Adrenal gland (tissue), 12 donors: ENCODE data around the gene CCDC185. TPM values are rescaled to one million over a fixed set of nuclear protein-coding genes. Genes with fewer than 3 reads are reported as not detected.

ENCODE experiments used
- DNase-seq, 7 donors: peaks; one replicate each; pipeline ENCODE4 v3.0.0-alpha.2; 2019 to 2020
- H3K27ac ChIP-seq, 5 donors: fragments of 200-600 bp; sonication (generic) in 4 of 5; 1 replicate in 3 of 5; 2 replicates in 2 of 5; pipeline versions ENCODE4 v1.5.1 to v1.8.0; 2016 to 2020; ENCODE audit warnings: mild to moderate bottlenecking in 1 of 5
- H3K27me3 ChIP-seq: fragments of 200-600 bp; 2 replicates; pipeline ENCODE4 v1.8.0; 2021
- H3K36me3 ChIP-seq, 2 donors: fragments of 200-600 bp; replicated peaks in 1 of 2; 1 replicate in 1 of 2; 2 replicates in 1 of 2; pipeline versions ENCODE4 v1.5.1 to v1.8.0; 2018 to 2022
- H3K4me1 ChIP-seq, 2 donors: fragments of 200-600 bp; replicated peaks in 1 of 2; 1 replicate in 1 of 2; 2 replicates in 1 of 2; pipeline versions ENCODE4 v1.5.1 to v1.8.0; 2018 to 2021
- H3K4me3 ChIP-seq, 4 donors: fragments of 200-600 bp; sonication (generic) in 3 of 4; one replicate each; pipeline ENCODE4 v1.5.1; 2016 to 2018
- H3K9me3 ChIP-seq, 3 donors: fragments of 200-600 bp; sonication (generic) in 1 of 3; replicated peaks in 1 of 3; 1 replicate in 2 of 3; 2 replicates in 1 of 3; pipeline versions ENCODE4 v1.5.1 to v1.8.0; 2016 to 2021
- CTCF ChIP-seq, 6 experiments: fragments of 450-650 bp in 4 of 6; fragments of 200-600 bp in 2 of 6; sonication (generic) in 1 of 6; IDR thresholded peaks; 1 replicate in 5 of 6; 2 replicates in 1 of 6; pipeline versions ENCODE4 v1.5.1 to v1.8.0; 2016 to 2021; ENCODE audit warnings: antibody characterized with exemption in 6 of 6, mild to moderate bottlenecking in 2 of 6, moderate library complexity in 1 of 6
- POLR2A ChIP-seq, 2 donors: fragments of 450-650 bp; IDR thresholded peaks; one replicate each; pipeline ENCODE4 v1.6.1; 2017; ENCODE audit warnings: antibody characterized with exemption in 2 of 2, mild to moderate bottlenecking in 2 of 2, moderate library complexity in 1 of 2
- WGBS, 4 donors: extraction: QIAGEN DNeasy Blood & Tissue Kit in 2 of 4; methylation state at CpG; one replicate each; pipeline versions ENCODE4 v1.1.5 to v1.1.7; 2013 to 2017; 5-methylcytosine and 5-hydroxymethylcytosine counted together
- intact Hi-C, 2 donors: fragments of 100-400 bp; cut with DNase I; formaldehyde crosslinking; loops; one replicate each; pipeline versions ENCODE4 v1.14.1 to v1.15.0; 2022 to 2023
- polyA plus RNA-seq, 3 donors: library from polyadenylated mRNA; stranded (reverse); fragments of 200-250 nt in 2 of 3; fragments of 350-450 nt in 1 of 3; fragmentation: Illumina TruSeq in 1 of 3; extraction: RNeasy Lipid Tissue Mini Kit (QIAGEN cat#74804) in 1 of 3; gene quantifications; one replicate each; pipeline ENCODE4 v1.2.3, GENCODE V29; 2013 to 2014
- total RNA-seq, 9 donors: library from RNA; depleted of rRNA in 4 of 9; stranded (reverse); fragments of >200 nt in 4 of 9; fragments of 120-200 nt in 1 of 9; fragmentation: NEBNext Ultra II Directional in 1 of 9; extraction: Animal tissue kit (Norgen Biotek cat#: 25700) in 1 of 9; gene quantifications; one replicate each; pipeline versions ENCODE4 v1.1.0 to v1.2.4, GENCODE V29; 2013 to 2023
- donor health status: healthy with polysubstance abuse.
- donor health status: Bipolar disorder and iron deficiency.
- donor health status: DM: yes; HTN: yes; CAD: no.
- donor health status: DM: no; HTN: no; CAD: no.
- donor health status: DM: no; HTN: no; CAD: no.
- donor health status: DM: yes; HTN: yes; CAD: no.

CCDC185 gene
- total and polyA plus RNA-seq, 12 donors, result not detected

GRCh38 chr1:223402790-223403142, 9.6 kb downstream of the CCDC185 start:
- DNase-seq, result no peak
- TF ChIP-seq POLR2A (IDR thresholded peaks at IDR 0.05), result no peak
- no peak for TF ChIP-seq CTCF (IDR thresholded peaks at IDR 0.05)
- Histone ChIP-seq H3K4me3 (no peak overlapping the region), H3K27ac (no peak overlapping the region), H3K4me1 (peaks cover 9% of the 10 kb centered on the region in 2 donors), H3K27me3 (no peaks in the 10 kb centered on the region), H3K9me3 (peaks cover 0 to 5% (median 0%) of the 10 kb centered on the region in 3 donors), H3K36me3 (no peaks in the 10 kb centered on the region)
- intact Hi-C loops, result no loop called here
- WGBS, 4 donors, result 49 to 60% (median 58%) methylated on average over 2 of the region's 2 CpGs

DNA sequence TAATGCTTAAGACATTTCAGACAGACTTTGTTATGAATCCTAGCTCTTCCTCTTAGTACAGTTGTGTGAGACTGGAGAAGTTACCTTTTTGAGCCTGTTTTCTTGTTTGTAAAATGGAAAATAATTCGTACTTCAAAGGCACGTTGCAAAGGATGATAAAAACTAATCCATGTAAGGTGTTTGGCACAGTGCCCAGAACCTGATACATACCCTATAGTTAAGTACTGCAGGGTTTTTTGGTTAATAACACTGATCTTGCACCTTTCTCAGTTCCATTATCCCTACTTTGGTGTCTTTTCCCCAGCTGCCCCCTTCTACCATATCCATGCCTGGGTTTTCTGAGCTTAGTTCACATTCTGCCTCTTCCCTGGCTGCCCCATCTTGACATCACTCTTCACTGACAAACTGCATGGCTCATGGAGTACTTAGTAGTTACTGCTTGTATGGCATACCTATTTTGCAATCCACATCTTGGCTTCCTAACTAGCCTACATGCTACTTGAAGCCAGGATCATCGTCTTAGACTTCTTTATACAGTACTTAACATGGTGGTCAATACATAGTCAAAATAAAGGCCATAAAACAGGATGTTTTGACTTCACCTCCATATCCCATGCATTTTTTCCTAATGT, 10.1 kb downstream of the CCDC185 start:
- 57 to 64% (median 61%) methylated on average over 3 of the region's 3 CpGs for WGBS, 4 donors
- Histone ChIP-seq H3K4me3 (no peak overlapping the region), H3K9me3 (peaks cover 0 to 5% (median 0%) of the 10 kb centered on the region in 3 donors), H3K27me3 (no peaks in the 10 kb centered on the region), H3K27ac (no peak overlapping the region), H3K36me3 (no peaks in the 10 kb centered on the region), H3K4me1 (peaks cover 9% of the 10 kb centered on the region in 2 donors)
- DNase-seq, result no peak
- intact Hi-C loops, result no loop called here
- TF ChIP-seq CTCF (IDR thresholded peaks at IDR 0.05), result no peak
- no peak for TF ChIP-seq POLR2A (IDR thresholded peaks at IDR 0.05)

DNA sequence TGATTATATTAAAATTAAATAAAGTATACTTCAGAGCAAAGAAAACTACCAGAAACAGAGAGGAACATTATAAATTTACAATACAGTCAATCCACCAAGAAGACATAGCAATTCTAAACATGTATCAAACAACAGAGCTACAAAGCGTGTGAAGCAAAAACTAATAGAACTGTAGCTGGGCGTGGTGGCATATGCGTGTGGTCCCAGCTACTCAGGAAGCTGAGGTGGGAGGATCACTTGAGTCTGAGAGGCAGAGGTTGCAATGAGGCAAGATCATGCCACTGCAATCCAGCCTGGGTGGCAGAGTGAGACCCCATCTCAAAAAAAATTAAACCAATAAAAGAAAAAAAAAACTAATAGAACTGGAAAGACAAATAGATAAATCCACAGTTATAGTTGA, 12.3 kb downstream of the CCDC185 start:
- 90 to 99% (median 93%) methylated on average over 3 of the region's 3 CpGs for WGBS, 4 donors
- no peaks in the 10 kb centered on the region for H3K36me3 ChIP-seq
- intact Hi-C loops, result no loop called here
- TF ChIP-seq POLR2A (IDR thresholded peaks at IDR 0.05) (no peak), CTCF (IDR thresholded peaks at IDR 0.05) (no peak)
- no peak overlapping the region for H3K27ac ChIP-seq
- peaks cover 9% of the 10 kb centered on the region in 2 donors for H3K4me1 ChIP-seq
- H3K27me3 ChIP-seq, result no peaks in the 10 kb centered on the region
- H3K4me3 ChIP-seq, result no peak overlapping the region
- peaks cover 0 to 5% (median 0%) of the 10 kb centered on the region in 3 donors for H3K9me3 ChIP-seq
- DNase-seq, result no peak

DNA sequence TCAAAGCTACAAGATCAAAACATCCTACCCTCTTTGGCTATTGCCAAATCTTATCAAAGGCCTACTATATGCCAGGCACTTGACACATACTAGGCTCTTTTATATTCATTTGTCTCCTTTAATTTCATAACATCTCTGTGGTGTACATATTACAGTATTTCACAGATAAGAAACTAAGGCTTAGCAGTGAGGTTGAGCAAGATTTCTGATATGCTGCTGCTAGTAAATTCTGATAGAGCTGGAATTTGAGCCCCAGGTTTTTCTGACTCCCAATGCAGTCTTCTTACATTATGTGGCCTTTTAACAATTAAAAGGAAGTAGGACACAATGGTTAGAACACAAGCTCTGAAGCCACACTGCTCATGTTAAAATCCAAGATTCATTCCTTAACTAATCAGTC, 16.8 kb downstream of the CCDC185 start:
- Histone ChIP-seq H3K27ac (no peak overlapping the region), H3K4me1 (no peaks in the 10 kb centered on the region), H3K27me3 (no peaks in the 10 kb centered on the region), H3K36me3 (no peaks in the 10 kb centered on the region), H3K9me3 (peaks cover 0 to 5% (median 0%) of the 10 kb centered on the region in 3 donors), H3K4me3 (no peak overlapping the region)
- TF ChIP-seq CTCF (IDR thresholded peaks at IDR 0.05) (no peak), POLR2A (IDR thresholded peaks at IDR 0.05) (no peak)
- DNase-seq, result no peak
- intact Hi-C loops, result no loop called here
